Neural cell (in vitro differentiated cells): ENCODE measurements around the gene KCTD15.

ENCODE experiments used
- CTCF ChIP-seq: fragments of 450-650 bp; IDR thresholded peaks from 2 replicates; pipeline ENCODE4 v1.5.1; 2014; ENCODE audit warnings: antibody characterized with exemption, mild to moderate bottlenecking, moderate library complexity; ENCODE audit not compliant: poor library complexity, severe bottlenecking
- EP300 ChIP-seq: fragments of 450-650 bp; conservative IDR thresholded peaks from 2 replicates; pipeline ENCODE4 v1.6.1; 2014; ENCODE audit warnings: antibody characterized with exemption, mild to moderate bottlenecking, moderate library complexity; ENCODE audit not compliant: poor library complexity, severe bottlenecking
- EZH2 ChIP-seq: fragments of 200-600, 300-800 bp; shearing (Covaris generic), sonication (generic); IDR thresholded peaks from 2 replicates; pipeline ENCODE4 v1.6.1; 2014; ENCODE audit warnings: antibody characterized with exemption, low read length, borderline replicate concordance, mild to moderate bottlenecking; ENCODE audit not compliant: insufficient read depth, poor library complexity, severe bottlenecking
- MXI1 ChIP-seq: fragments of 450-650 bp; conservative IDR thresholded peaks from 2 replicates; pipeline ENCODE4 v1.6.1; 2014; ENCODE audit warnings: antibody characterized with exemption, mild to moderate bottlenecking; ENCODE audit not compliant: poor library complexity, severe bottlenecking
- POLR2AphosphoS5 ChIP-seq: IDR thresholded peaks from 2 replicates; pipeline ENCODE4 v1.6.1; 2012
- RAD21 ChIP-seq: fragments of 450-650 bp; conservative IDR thresholded peaks from 2 replicates; pipeline ENCODE4 v1.6.1; 2014; ENCODE audit warnings: antibody characterized with exemption, mild to moderate bottlenecking, moderate library complexity
- REST ChIP-seq: IDR thresholded peaks from 2 replicates; pipeline ENCODE4 v1.6.1; 2012; ENCODE audit warnings: borderline replicate concordance
- SMC3 ChIP-seq: fragments of 450-650 bp; conservative IDR thresholded peaks from 2 replicates; pipeline ENCODE4 v1.6.1; 2014; ENCODE audit warnings: antibody characterized with exemption, mild to moderate bottlenecking, moderate library complexity; ENCODE audit not compliant: poor library complexity
- TAF1 ChIP-seq: IDR thresholded peaks from 2 replicates; pipeline ENCODE4 v1.6.1; 2012; ENCODE audit warnings: low read depth

GRCh38 chr19:33803383-33803782 is 6.7 kb downstream of the KCTD15 start:
- no peak for TF ChIP-seq SMC3
- no peak for TF ChIP-seq EZH2
- no peak for TF ChIP-seq CTCF
- no peak for TF ChIP-seq EP300
- TF ChIP-seq TAF1 = no peak
- TF ChIP-seq RAD21 = no peak
- no peak for TF ChIP-seq POLR2AphosphoS5
- no peak for TF ChIP-seq REST
- no peak for TF ChIP-seq MXI1
